Limb (tissue), 2 donors: Measurements from ENCODE around the gene FBXW4.

Experiments used
- DNase-seq, 2 donors: peaks; one replicate each; pipeline ENCODE4 v3.0.0-alpha.2; 2016; ENCODE audit errors: extremely low spot score in 2 of 2

Gene FBXW4

GRCh38 chr10:101568054-101568745, 126.8 kb downstream of the FBXW4 start:
- no peak for DNase-seq

DNA sequence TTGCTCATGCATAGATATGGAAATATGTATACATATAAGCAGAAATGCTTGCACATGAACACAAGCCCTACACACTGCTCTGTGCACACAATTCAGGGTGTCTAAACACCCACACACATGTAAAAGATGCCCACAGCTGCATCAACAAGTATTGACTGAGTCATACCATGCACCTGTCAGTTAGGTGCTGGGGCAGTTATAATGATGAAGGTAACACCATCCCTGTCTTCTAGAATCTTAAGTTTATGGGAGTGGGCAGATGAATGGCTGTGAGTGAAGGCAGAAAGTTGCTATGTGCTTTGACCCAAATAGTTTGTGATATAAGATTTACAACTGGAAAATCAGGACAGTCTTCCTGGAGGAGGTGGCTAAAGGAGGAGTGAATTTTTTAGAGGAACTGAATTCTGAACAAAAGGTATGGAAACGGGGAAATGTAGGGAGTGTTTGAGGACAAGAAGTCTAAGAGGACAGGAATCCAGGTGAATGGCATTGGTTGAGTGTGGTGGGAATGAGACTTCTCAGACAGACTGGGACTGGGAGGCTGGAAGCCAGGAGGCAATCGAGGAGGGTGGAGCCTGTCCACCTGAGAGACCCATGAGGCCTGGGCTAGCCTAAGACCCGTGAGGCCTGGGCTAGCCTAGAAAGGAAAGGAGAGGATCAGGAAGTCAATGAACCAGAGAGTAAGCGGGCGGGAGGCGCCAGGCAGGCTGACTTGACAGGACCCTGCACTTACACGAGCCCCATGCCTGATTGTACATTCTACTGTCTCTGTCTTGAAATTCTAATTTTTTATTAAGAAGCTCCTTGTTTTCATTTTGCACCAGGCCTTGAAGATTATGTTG, 127.6 kb downstream of the FBXW4 start:
- no peak for DNase-seq

DNA sequence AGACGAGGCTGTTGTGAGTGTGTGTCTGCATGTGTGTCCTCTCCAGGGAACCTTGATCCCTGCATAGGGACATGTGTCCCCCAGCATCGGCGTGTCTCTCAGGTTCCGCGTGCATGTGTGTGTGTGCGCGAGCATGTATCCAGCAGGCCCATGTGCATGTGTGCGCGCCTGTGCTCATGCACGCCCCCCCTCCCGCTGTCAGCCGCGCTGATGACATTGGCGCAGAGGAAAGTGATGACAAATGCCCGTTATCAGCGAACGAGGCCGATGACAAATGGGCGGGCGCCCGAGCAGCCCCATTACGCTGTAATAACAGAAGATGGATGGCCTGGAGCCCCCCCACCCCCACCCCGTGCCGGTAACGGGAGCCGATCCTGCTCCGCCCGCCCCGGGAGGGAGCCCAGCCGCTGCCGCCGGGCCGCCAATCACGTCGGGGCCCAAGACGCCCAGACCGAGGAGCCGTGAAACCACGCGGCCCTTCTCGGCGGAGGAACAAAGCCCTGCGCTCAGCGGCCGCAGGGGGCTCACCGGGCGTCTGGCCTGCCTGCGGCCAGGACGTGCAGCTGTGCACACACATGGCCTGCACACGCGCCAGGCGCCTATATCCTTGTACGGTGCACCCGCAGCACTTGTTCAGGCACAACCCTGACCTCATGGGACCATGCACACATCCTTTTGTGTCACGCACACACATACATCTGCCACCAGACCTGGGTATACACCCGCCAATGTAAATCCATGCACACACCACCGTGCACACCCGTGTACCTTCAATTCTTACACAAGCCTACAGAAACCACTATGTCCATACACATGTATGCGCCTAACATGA, 128.4 kb downstream of the FBXW4 start:
- peak; percentile 8 to 70 for DNase-seq

- DNase-seq, result no peak
Measured at GRCh38 chr10:101565936-101566332, 129.0 kb downstream of the FBXW4 start.

DNA sequence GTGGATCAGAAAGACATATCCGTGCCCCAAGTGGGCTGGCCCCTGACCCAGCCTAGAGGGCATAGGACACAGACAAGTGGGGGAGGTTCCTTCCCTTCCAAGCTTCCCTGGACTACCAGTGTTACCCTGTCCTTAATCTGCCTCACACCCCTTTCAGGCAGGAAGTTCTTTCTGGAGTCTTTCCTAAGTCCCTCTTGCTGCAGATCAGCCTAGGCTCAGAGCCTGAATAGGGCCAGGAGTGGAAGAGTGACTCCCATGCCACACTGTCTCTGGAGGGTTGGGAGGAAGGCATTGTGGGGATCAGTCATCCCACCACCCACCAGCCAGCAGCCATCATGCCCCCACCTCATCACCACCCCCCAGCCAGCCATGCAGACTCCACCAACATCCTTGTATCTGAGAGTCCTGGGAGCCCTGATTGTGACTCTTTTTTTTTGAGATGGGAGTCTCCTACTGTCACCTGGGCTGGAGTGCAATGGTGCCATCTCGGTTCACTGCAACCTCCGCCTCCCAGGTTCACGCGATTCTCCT, 129.5 kb downstream of the FBXW4 start:
- DNase-seq, result no peak

DNA sequence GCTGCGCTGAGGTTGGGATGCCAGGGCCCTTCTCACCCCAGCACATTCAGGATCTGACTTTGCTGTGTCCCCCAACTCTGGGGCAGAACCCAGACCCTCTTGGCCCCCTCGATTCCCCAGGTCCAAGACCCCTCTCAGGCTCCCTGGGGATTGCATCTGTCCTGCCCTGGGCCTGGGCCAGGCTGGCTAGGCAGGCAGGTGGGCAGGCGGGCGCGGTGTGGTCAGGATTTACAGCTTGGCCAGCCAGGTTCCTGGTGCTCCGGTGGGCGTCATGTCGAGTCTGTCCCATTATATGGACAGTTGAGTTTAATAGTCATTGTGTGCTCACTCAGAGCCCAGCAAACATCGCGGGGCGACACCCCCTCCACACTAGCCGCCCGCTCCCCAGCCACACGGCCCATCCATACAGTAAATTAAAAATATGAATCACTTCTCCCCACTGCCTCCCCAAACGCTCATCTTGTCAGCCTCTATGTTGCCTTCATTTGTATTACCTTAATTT, 130.4 kb downstream of the FBXW4 start:
- no peak for DNase-seq

GRCh38 chr10:101563497-101564040, 131.4 kb downstream of the FBXW4 start:
- no peak for DNase-seq

- DNase-seq, result no peak
Measured at GRCh38 chr10:101563007-101563406, 132.0 kb downstream of the FBXW4 start.

- no peak for DNase-seq
Measured at GRCh38 chr10:101562231-101562630, 132.7 kb downstream of the FBXW4 start.

- no peak for DNase-seq
Measured at GRCh38 chr10:101561068-101561915, 133.7 kb downstream of the FBXW4 start.
